Measurements from ENCODE around the gene SUMO3. TPM values are rescaled to one million over a fixed set of nuclear protein-coding genes. Genes with fewer than 3 reads are reported as not detected.

The SUMO3 gene
- polyA plus RNA-seq, 1 donor (not counting 4 experiments of a cell fraction or from before 2014, with no cell fraction given) = 115 TPM

DNA sequence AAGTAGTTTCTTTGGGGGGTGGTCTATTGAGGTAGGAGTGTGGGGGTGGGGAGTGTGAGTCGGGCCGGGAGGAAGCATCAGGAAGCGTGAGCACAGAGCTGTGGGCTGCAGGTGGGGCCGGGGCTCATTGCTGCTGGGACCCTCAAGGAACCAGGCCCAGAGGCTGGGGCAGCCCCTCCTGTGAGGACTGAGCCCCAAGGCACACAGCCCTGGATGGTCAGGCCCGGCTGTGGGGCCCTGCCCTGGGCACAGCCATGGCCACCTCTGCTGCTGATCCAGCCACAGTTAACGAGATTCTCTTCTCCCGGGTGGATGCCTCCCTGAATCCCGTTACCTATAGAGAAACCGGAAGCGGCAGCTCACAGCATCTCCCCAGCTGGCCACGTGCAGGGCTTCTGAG lies 22.9 kb upstream of the SUMO3 start:
- TF ChIP-seq EZH2 (IDR thresholded peaks at IDR 0.05; ENCODE audit: low read length) (no peak), CTCF (optimal IDR thresholded peaks at IDR 0.05 in 1 of 3, IDR thresholded peaks at IDR 0.05 in 1 of 3, conservative IDR thresholded peaks at IDR 0.05 in 1 of 3; ENCODE audit: extremely low read depth in 1 of 3, insufficient read depth in 2 of 3, low read length in 3 of 3) (no peak)
- H3K79me2 ChIP-seq (ENCODE audit: control insufficient read depth, insufficient read depth, low read length) = no peaks in the 10 kb centered on the region
- no peak for FAIRE-seq
- no peak for DNase-seq (ENCODE audit: low read depth, low spot score)
- no peak overlapping the region for H3K4me2 ChIP-seq (ENCODE audit: control insufficient read depth, extremely low read depth, insufficient read depth, low read depth, low read length)
- no peaks in the 10 kb centered on the region for H3K9me3 ChIP-seq (ENCODE audit: control insufficient read depth, low read depth, low read length)
- H3K27ac ChIP-seq (ENCODE audit: control insufficient read depth, insufficient read depth, low read length) = no peak overlapping the region
- peaks cover 15% of the 10 kb centered on the region for H3K27me3 ChIP-seq (ENCODE audit: control insufficient read depth, extremely low read depth, insufficient read depth, low read length)
- no peak overlapping the region for H3K9ac ChIP-seq (ENCODE audit: control insufficient read depth, extremely low read depth, insufficient read depth, low read length)
- no peaks in the 10 kb centered on the region for H3K9me1 ChIP-seq (ENCODE audit: control insufficient read depth, extremely low read depth, insufficient read depth, low read length)
- H3K36me3 ChIP-seq (ENCODE audit: control insufficient read depth in 2 of 2, extremely low read depth in 1 of 2, insufficient read depth in 2 of 2, low read length in 2 of 2) = no peaks in the 10 kb centered on the region
- dilution Hi-C loops (cut with MboI; ENCODE audit: extremely low pct_ligation_motif_present, low sequenced_read_pairs) = no loop called here
- H4K20me1 ChIP-seq (ENCODE audit: control insufficient read depth, extremely low read depth, insufficient read depth, low read length) = no peaks in the 10 kb centered on the region
- peaks cover 10% of the 10 kb centered on the region for H3K4me1 ChIP-seq (ENCODE audit: control insufficient read depth, extremely low read depth, insufficient read depth, low read length)
- H2AFZ ChIP-seq (ENCODE audit: control insufficient read depth, low read length) = no peak overlapping the region
- no peak overlapping the region for H3K4me3 ChIP-seq (ENCODE audit: control insufficient read depth in 2 of 3, extremely low read depth in 1 of 3, insufficient read depth in 2 of 3, low read depth in 1 of 3, low read length in 3 of 3)

GRCh38 chr21:44838951-44839350 lies 21.1 kb upstream of the SUMO3 start:
- Histone ChIP-seq H2AFZ (ENCODE audit: control insufficient read depth, low read length) (no peak overlapping the region), H3K79me2 (ENCODE audit: control insufficient read depth, insufficient read depth, low read length) (no peaks in the 10 kb centered on the region), H3K4me1 (ENCODE audit: control insufficient read depth, extremely low read depth, insufficient read depth, low read length) (peaks cover 7% of the 10 kb centered on the region), H3K4me3 (ENCODE audit: control insufficient read depth in 2 of 3, extremely low read depth in 1 of 3, insufficient read depth in 2 of 3, low read depth in 1 of 3, low read length in 3 of 3) (no peak overlapping the region), H3K9me1 (ENCODE audit: control insufficient read depth, extremely low read depth, insufficient read depth, low read length) (no peaks in the 10 kb centered on the region), H3K9me3 (ENCODE audit: control insufficient read depth, low read depth, low read length) (no peaks in the 10 kb centered on the region), H3K4me2 (ENCODE audit: control insufficient read depth, extremely low read depth, insufficient read depth, low read depth, low read length) (no peak overlapping the region), H4K20me1 (ENCODE audit: control insufficient read depth, extremely low read depth, insufficient read depth, low read length) (no peaks in the 10 kb centered on the region), H3K27ac (ENCODE audit: control insufficient read depth, insufficient read depth, low read length) (no peak overlapping the region), H3K36me3 (ENCODE audit: control insufficient read depth in 2 of 2, extremely low read depth in 1 of 2, insufficient read depth in 2 of 2, low read length in 2 of 2) (no peaks in the 10 kb centered on the region), H3K27me3 (ENCODE audit: control insufficient read depth, extremely low read depth, insufficient read depth, low read length) (peaks cover 11% of the 10 kb centered on the region), H3K9ac (ENCODE audit: control insufficient read depth, extremely low read depth, insufficient read depth, low read length) (no peak overlapping the region)
- no peak for DNase-seq (ENCODE audit: low read depth, low spot score)
- dilution Hi-C loops (cut with MboI; ENCODE audit: extremely low pct_ligation_motif_present, low sequenced_read_pairs) = no loop called here
- TF ChIP-seq EZH2 (IDR thresholded peaks at IDR 0.05; ENCODE audit: low read length) (no peak), CTCF (optimal IDR thresholded peaks at IDR 0.05 in 1 of 3, IDR thresholded peaks at IDR 0.05 in 1 of 3, conservative IDR thresholded peaks at IDR 0.05 in 1 of 3; ENCODE audit: extremely low read depth in 1 of 3, insufficient read depth in 2 of 3, low read length in 3 of 3) (no peak)
- FAIRE-seq = no peak
